Ecto neural progenitor cell (in vitro differentiated cells): ENCODE results near the gene NEMP1.
"Not testable (repeated sequence)": the region's sequence is repeated elsewhere in the genome, so short reads cannot be mapped to it uniquely, and the experiment has no call there.

Experiments
- DNase-seq: peaks from one replicate; pipeline ENCODE4 v3.0.0-alpha.2; 2018; ENCODE audit warnings: low spot score

Gene NEMP1

GRCh38 chr12:57078519-57079404 is at the start of gene NEMP1:
NEMP1 (minus strand) TSS chr12:57078791; CDS start chr12:57078745, 46 bp downstream.
- peak; percentile 99 for DNase-seq

GRCh38 chr12:57127726-57128518 is 49.3 kb upstream of the NEMP1 start, which contains the start of gene LRP1:
LRP1 (plus strand) TSS chr12:57128483; CDS start chr12:57128965, 482 bp downstream.
- DNase-seq, result peak; percentile 93

- DNase-seq, result peak; percentile 87
These were observed 48.6 kb upstream of the NEMP1 start for GRCh38 chr12:57127101-57127725.

- DNase-seq, result no peak
These were observed 48.0 kb upstream of the NEMP1 start for GRCh38 chr12:57126561-57126960.

- no peak for DNase-seq
These were observed 47.5 kb upstream of the NEMP1 start for GRCh38 chr12:57126061-57126460.

GRCh38 chr12:57124261-57124877 is 45.8 kb upstream of the NEMP1 start:
- DNase-seq, result peak; percentile 83

GRCh38 chr12:57123813-57124212 is 45.2 kb upstream of the NEMP1 start:
- DNase-seq, result no peak

GRCh38 chr12:57120718-57121117 is 42.1 kb upstream of the NEMP1 start:
- DNase-seq, result not testable (repeated sequence)

- no peak for DNase-seq
These were observed 40.9 kb upstream of the NEMP1 start for GRCh38 chr12:57119294-57120085.

- no peak for DNase-seq
These were observed 40.2 kb upstream of the NEMP1 start for GRCh38 chr12:57118711-57119271.

GRCh38 chr12:57116580-57117281 is 38.1 kb upstream of the NEMP1 start:
- no peak for DNase-seq

GRCh38 chr12:57112492-57113294 is 34.1 kb upstream of the NEMP1 start:
- DNase-seq, result no peak

GRCh38 chr12:57111031-57111734 is 32.6 kb upstream of the NEMP1 start, which contains the start of gene STAT6:
STAT6 (minus strand) TSS chr12:57111362; CDS start chr12:57108278, 3,084 bp downstream.
- DNase-seq, result peak; percentile 73

- DNase-seq, result peak; percentile 93
These were observed 31.8 kb upstream of the NEMP1 start for GRCh38 chr12:57110104-57111030.

GRCh38 chr12:57109207-57110103 is 30.9 kb upstream of the NEMP1 start:
- no peak for DNase-seq

- DNase-seq, result no peak
These were observed 29.0 kb upstream of the NEMP1 start for GRCh38 chr12:57107456-57108155.
